CD14-positive monocyte (primary cell): ENCODE results near the gene TRIM38. TPM values are rescaled to one million over a fixed set of nuclear protein-coding genes. Genes with fewer than 3 reads are reported as not detected.

Source experiments
- DNase-seq, 3 donors: peaks; one replicate each; pipeline ENCODE4 v3.0.0-alpha.2; 2011 to 2022
- H2AFZ ChIP-seq: 2 replicates; pipeline ENCODE4 v1.6.0; 2012; ENCODE audit warnings: mild to moderate bottlenecking, low read depth, low read length, inconsistent platforms; ENCODE audit not compliant: insufficient read depth, poor library complexity, severe bottlenecking
- H3K27ac ChIP-seq, 2 donors: 1 replicate in 1 of 2; 2 replicates in 1 of 2; pipeline ENCODE4 v1.5.1; 2012 to 2013; ENCODE audit warnings: low read length in 2 of 2, control low read depth in 1 of 2, inconsistent platforms in 1 of 2, low read depth in 1 of 2, mild to moderate bottlenecking in 1 of 2
- H3K27me3 ChIP-seq, 2 donors: one replicate each; pipeline versions ENCODE4 v1.6.0 to v1.6.1; 2011 to 2013; ENCODE audit warnings: low read length in 2 of 2; ENCODE audit not compliant: control insufficient read depth in 2 of 2, insufficient read depth in 2 of 2
- H3K36me3 ChIP-seq, 2 donors: replicated peaks in 1 of 2; 1 replicate in 1 of 2; 2 replicates in 1 of 2; pipeline versions ENCODE4 v1.5.1 to v1.6.1; 2012 to 2013; ENCODE audit warnings: low read length in 2 of 2, control low read depth in 1 of 2, inconsistent platforms in 1 of 2, mild to moderate bottlenecking in 1 of 2; ENCODE audit not compliant: insufficient read depth in 2 of 2, control insufficient read depth in 1 of 2
- H3K4me1 ChIP-seq, 2 donors: 1 replicate in 1 of 2; 2 replicates in 1 of 2; pipeline versions ENCODE4 v1.5.1 to v1.6.1; 2012 to 2013; ENCODE audit warnings: low read length in 2 of 2, control low read depth in 1 of 2, inconsistent platforms in 1 of 2, mild to moderate bottlenecking in 1 of 2, moderate library complexity in 1 of 2; ENCODE audit not compliant: insufficient read depth in 2 of 2, control insufficient read depth in 1 of 2
- H3K4me2 ChIP-seq: replicated peaks from 2 replicates; pipeline ENCODE3; 2012; ENCODE audit warnings: low read length, moderate library complexity, mild to moderate bottlenecking; ENCODE audit not compliant: poor library complexity, severe bottlenecking; ENCODE audit errors: extremely low read depth
- H3K4me3 ChIP-seq, 3 experiments: fragments of 200-600 bp in 1 of 3; sonication (generic) in 1 of 3; replicated peaks in 1 of 3; 1 replicate in 2 of 3; 2 replicates in 1 of 3; pipeline ENCODE4 v1.5.1; 2011 to 2013; ENCODE audit warnings: low read length in 3 of 3, mild to moderate bottlenecking in 3 of 3, control low read depth in 2 of 3, low read depth in 2 of 3, inconsistent platforms in 1 of 3, moderate library complexity in 1 of 3
- H3K79me2 ChIP-seq: 2 replicates; pipeline ENCODE4 v1.6.0; 2012; ENCODE audit warnings: mild to moderate bottlenecking, control low read depth, inconsistent platforms, low read length, moderate library complexity; ENCODE audit not compliant: insufficient read depth
- H3K9ac ChIP-seq: 2 replicates; pipeline ENCODE4 v1.6.0; 2017; ENCODE audit warnings: low read length, mild to moderate bottlenecking; ENCODE audit not compliant: insufficient read depth, poor library complexity, severe bottlenecking
- H3K9me3 ChIP-seq, 2 donors: replicated peaks in 1 of 2; 1 replicate in 1 of 2; 2 replicates in 1 of 2; pipeline versions ENCODE4 v1.5.1 to v1.6.1; 2012 to 2013; ENCODE audit warnings: low read length in 2 of 2, control low read depth in 1 of 2; ENCODE audit not compliant: control insufficient read depth in 1 of 2, insufficient read depth in 1 of 2
- H4K20me1 ChIP-seq: 2 replicates; pipeline ENCODE4 v1.6.0; 2012; ENCODE audit warnings: mild to moderate bottlenecking, low read length, control low read depth, moderate library complexity; ENCODE audit not compliant: insufficient read depth
- H3K27ac Mint-ChIP-seq, 7 donors: one replicate each; pipeline ENCODE4 v1.8.0; 2020; ENCODE audit warnings: mild to moderate bottlenecking in 7 of 7, mixed read lengths in 7 of 7, moderate library complexity in 6 of 7, inconsistent platforms in 2 of 7
- H3K27me3 Mint-ChIP-seq, 3 donors: one replicate each; pipeline ENCODE4 v1.8.0; 2021 to 2022; ENCODE audit warnings: low read depth in 3 of 3, mild to moderate bottlenecking in 3 of 3, mixed read lengths in 3 of 3, moderate library complexity in 3 of 3, inconsistent platforms in 1 of 3
- H3K36me3 Mint-ChIP-seq, 2 donors: one replicate each; pipeline ENCODE4 v1.8.0; 2020; ENCODE audit warnings: mixed read lengths in 2 of 2, inconsistent platforms in 1 of 2, mild to moderate bottlenecking in 1 of 2
- H3K4me1 Mint-ChIP-seq: one replicate; pipeline ENCODE4 v1.8.0; 2020; ENCODE audit warnings: mild to moderate bottlenecking, mixed read lengths
- H3K4me3 Mint-ChIP-seq, 2 donors: one replicate each; pipeline ENCODE4 v1.8.0; 2020; ENCODE audit warnings: mild to moderate bottlenecking in 2 of 2, mixed read lengths in 2 of 2, moderate library complexity in 1 of 2
- H3K9me3 Mint-ChIP-seq, 7 donors: one replicate each; pipeline ENCODE4 v1.8.0; 2020 to 2022; ENCODE audit warnings: mixed read lengths in 7 of 7, mild to moderate bottlenecking in 6 of 7, moderate library complexity in 6 of 7, inconsistent platforms in 2 of 7
- WGBS: methylation state at CpG from one replicate; pipeline ENCODE4 v1.1.5; 2013; ENCODE audit warnings: missing lambda C conversion rate; ENCODE audit not compliant: insufficient coverage; 5-methylcytosine and 5-hydroxymethylcytosine counted together
- intact Hi-C, 2 donors: fragments of 100-400 bp; cut with micrococcal nuclease; formaldehyde crosslinking; loops; one replicate each; pipeline versions ENCODE4 v1.15.0 to v1.15.1; 2023
- polyA plus RNA-seq, 3 donors: library from polyadenylated mRNA; depleted of rRNA in 1 of 3; unstranded in 2 of 3; stranded (reverse) in 1 of 3; fragments of 300-500 nt in 2 of 3; fragments of >200 nt in 1 of 3; fragmentation: Illumina TruSeq in 2 of 3; gene quantifications; 1 replicate in 2 of 3; 2 replicates in 1 of 3; pipeline ENCODE4 v1.2.3, GENCODE V29; 2012 to 2021
- TF ChIP-seq, protein P1 (sequence below): fragments of 200-600 bp; IDR thresholded peaks from one replicate; pipeline ENCODE4 v1.8.0; 2022; ENCODE audit warnings: antibody characterized with exemption, mild to moderate bottlenecking

TRIM38 gene
- polyA plus RNA-seq, 3 donors, result 4.1 to 23.2 (median 8.0) TPM

DNA sequence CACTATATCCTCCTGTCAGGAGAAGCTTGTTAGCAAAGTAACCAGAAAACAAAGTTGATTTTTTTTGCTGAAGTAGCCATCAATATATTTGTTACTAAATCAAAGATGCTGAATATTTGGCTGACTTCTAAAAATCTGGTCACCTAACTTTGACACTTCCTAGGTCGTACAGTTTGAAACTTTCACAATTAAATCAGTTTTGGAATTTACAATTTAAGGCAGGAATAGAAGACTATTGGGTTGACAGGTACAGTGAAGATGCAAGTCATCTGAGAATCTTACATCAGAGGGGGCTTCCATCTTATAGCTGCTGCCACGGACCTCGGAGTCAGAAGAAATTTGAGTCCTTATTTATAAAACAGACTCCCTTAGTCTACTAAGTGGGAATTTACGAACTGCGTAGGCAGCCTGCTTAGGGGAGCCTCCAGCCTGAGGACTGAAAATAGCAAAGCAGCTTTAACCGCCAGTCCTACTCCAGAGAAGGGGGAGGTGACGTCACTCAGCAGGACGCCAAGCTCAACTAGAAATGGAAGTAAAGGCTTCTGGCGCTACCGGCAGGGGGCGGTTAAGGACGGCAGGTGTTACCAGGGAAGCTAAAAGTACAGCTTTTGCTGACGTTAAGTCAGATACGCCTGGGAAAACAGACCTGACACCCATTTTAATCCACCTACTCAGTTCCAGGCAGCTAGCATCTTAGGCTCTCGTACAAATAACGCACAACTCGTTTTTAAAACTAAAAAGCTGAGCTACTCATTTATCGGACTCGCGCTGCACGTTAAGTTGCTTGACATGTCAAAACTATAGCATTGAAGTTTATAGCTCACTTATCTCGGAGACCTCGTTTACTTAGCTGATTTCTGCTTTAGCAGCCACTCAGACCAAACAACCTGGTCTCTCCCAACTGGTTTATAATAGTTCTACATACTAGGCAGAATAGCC lies 63.6 kb downstream of the TRIM38 start:
- H3K4me1 Mint-ChIP-seq, result peaks cover 33% of the 10 kb centered on the region
- H3K36me3 ChIP-seq, result no peaks in the 10 kb centered on the region
- H3K27ac Mint-ChIP-seq, result peak overlapping the region; percentile 93 to 98 (median 95)
- peak overlapping the region; percentile 71 for H2AFZ ChIP-seq
- peak; percentile 81 to 93 (median 87) for DNase-seq
- peaks cover 0 to 2% (median 0%) of the 10 kb centered on the region in 7 donors for H3K9me3 Mint-ChIP-seq
- WGBS, result 0% methylated on average over 14 of the region's 23 CpGs
- H3K27me3 ChIP-seq, result no peaks in the 10 kb centered on the region
- no peaks in the 10 kb centered on the region for H3K36me3 Mint-ChIP-seq
- peak overlapping the region; percentile 56 for H3K9ac ChIP-seq
- peak overlapping the region; percentile 98 for H3K4me3 Mint-ChIP-seq
- peak overlapping the region; percentile 89 for H3K4me2 ChIP-seq
- TF ChIP-seq, protein P1, sequence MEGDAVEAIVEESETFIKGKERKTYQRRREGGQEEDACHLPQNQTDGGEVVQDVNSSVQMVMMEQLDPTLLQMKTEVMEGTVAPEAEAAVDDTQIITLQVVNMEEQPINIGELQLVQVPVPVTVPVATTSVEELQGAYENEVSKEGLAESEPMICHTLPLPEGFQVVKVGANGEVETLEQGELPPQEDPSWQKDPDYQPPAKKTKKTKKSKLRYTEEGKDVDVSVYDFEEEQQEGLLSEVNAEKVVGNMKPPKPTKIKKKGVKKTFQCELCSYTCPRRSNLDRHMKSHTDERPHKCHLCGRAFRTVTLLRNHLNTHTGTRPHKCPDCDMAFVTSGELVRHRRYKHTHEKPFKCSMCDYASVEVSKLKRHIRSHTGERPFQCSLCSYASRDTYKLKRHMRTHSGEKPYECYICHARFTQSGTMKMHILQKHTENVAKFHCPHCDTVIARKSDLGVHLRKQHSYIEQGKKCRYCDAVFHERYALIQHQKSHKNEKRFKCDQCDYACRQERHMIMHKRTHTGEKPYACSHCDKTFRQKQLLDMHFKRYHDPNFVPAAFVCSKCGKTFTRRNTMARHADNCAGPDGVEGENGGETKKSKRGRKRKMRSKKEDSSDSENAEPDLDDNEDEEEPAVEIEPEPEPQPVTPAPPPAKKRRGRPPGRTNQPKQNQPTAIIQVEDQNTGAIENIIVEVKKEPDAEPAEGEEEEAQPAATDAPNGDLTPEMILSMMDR, result peak; percentile 96
- peak overlapping the region; percentile 79 to 86 for H3K27ac ChIP-seq
- H4K20me1 ChIP-seq, result no peaks in the 10 kb centered on the region
- no peaks in the 10 kb centered on the region for H3K9me3 ChIP-seq
- H3K4me1 ChIP-seq, result peaks cover 35 to 47% of the 10 kb centered on the region in 2 donors
- H3K4me3 ChIP-seq, result peak overlapping the region; percentile 60 to 90 (median 78)
- intact Hi-C loops, result loop anchor here in 1 of 2 donors (10.0 kb wide), 2 partner anchors 61 to 1109 kb away; partner anchors contain the start of gene TRIM38
- no peaks in the 10 kb centered on the region for H3K79me2 ChIP-seq
- H3K27me3 Mint-ChIP-seq, result peaks cover 0 to 2% (median 0%) of the 10 kb centered on the region in 3 donors

DNA sequence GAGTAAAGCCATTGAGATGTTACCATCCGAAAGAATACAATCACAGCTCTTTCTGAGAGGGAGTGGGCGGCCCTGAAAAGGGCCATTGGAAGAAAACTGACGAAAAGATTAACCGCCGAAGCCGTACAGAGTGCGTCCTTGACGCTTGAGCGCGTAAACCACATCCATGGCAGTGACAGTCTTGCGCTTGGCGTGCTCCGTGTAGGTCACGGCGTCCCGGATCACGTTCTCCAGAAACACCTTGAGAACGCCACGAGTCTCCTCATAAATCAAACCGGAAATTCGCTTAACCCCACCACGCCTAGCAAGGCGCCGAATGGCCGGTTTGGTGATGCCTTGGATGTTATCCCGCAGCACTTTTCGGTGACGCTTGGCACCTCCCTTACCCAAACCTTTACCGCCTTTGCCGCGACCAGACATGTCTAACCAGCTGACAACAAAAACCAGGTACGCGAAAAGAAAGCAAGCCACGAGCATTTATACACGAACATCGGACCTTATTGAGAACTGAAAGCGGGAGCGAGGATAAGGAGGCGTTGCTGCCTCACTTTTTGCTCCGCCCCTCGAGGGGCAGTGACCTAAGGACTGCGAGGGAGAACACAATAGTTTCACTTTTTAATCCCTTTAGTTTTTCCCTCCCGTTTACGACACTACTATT lies 64.4 kb downstream of the TRIM38 start:
- Mint-ChIP-seq H3K36me3 (no peaks in the 10 kb centered on the region), H3K9me3 (peaks cover 0 to 2% (median 0%) of the 10 kb centered on the region in 7 donors), H3K27ac (peak overlapping the region; percentile 93 to 98 (median 95)), H3K4me1 (peaks cover 35% of the 10 kb centered on the region), H3K4me3 (peak overlapping the region; percentile 98), H3K27me3 (peaks cover 0 to 4% (median 0%) of the 10 kb centered on the region in 3 donors)
- Histone ChIP-seq H3K9ac (peak overlapping the region; percentile 56), H3K27ac (peak overlapping the region; percentile 79 to 86), H4K20me1 (no peaks in the 10 kb centered on the region), H3K9me3 (no peaks in the 10 kb centered on the region), H3K36me3 (no peaks in the 10 kb centered on the region), H3K4me2 (peak overlapping the region; percentile 89), H3K27me3 (no peaks in the 10 kb centered on the region), H3K4me3 (peak overlapping the region; percentile 60 to 90 (median 78)), H3K4me1 (peaks cover 36 to 49% of the 10 kb centered on the region in 2 donors), H3K79me2 (no peaks in the 10 kb centered on the region), H2AFZ (peak overlapping the region; percentile 71)
- intact Hi-C loops, result loop anchor here in 1 of 2 donors (10.0 kb wide), 2 partner anchors 62 to 1108 kb away; partner anchors contain the start of gene TRIM38
- DNase-seq, result peak; percentile 75 to 83 (median 80)
- 0% methylated on average over 39 of the region's 44 CpGs for WGBS
- TF ChIP-seq, protein P1, result no peak
